ENCODE data around the gene CBL.
A peak's percentile ranks its signal among the peaks of the same experiment; 100 is the strongest.

The CBL gene

GRCh38 chr11:119314726-119315125 is 108.6 kb downstream of the CBL start:
- no peak for DNase-seq (ENCODE audit: low spot score)

- peak; percentile 84 for DNase-seq (ENCODE audit: low spot score)
These were observed 109.2 kb downstream of the CBL start for GRCh38 chr11:119315131-119316015.

GRCh38 chr11:119316016-119316728 is 110.0 kb downstream of the CBL start:
- no peak for DNase-seq (ENCODE audit: low spot score)

- DNase-seq (ENCODE audit: low spot score), result peak; percentile 51
These were observed 110.8 kb downstream of the CBL start, which contains the start of gene MCAM for GRCh38 chr11:119316729-119317591. MCAM (minus strand) TSS chr11:119317130; CDS start chr11:119317101, 29 bp downstream.

- no peak for DNase-seq (ENCODE audit: low spot score)
These were observed 111.6 kb downstream of the CBL start for GRCh38 chr11:119317592-119318239.

GRCh38 chr11:119318240-119319135 is 112.3 kb downstream of the CBL start:
- peak; percentile 66 for DNase-seq (ENCODE audit: low spot score)

- DNase-seq (ENCODE audit: low spot score), result no peak
These were observed 113.1 kb downstream of the CBL start for GRCh38 chr11:119319136-119319699.

GRCh38 chr11:119319700-119320239 is 113.6 kb downstream of the CBL start:
- no peak for DNase-seq (ENCODE audit: low spot score)

- DNase-seq (ENCODE audit: low spot score), result no peak
These were observed 114.2 kb downstream of the CBL start for GRCh38 chr11:119320240-119320775.

GRCh38 chr11:119320776-119321524 is 114.8 kb downstream of the CBL start:
- DNase-seq (ENCODE audit: low spot score), result peak; percentile 84

GRCh38 chr11:119322360-119322739 is 116.2 kb downstream of the CBL start:
- DNase-seq (ENCODE audit: low spot score), result no peak

- DNase-seq (ENCODE audit: low spot score), result no peak
These were observed 116.9 kb downstream of the CBL start for GRCh38 chr11:119322921-119323531.

GRCh38 chr11:119323532-119324033 is 117.4 kb downstream of the CBL start:
- DNase-seq (ENCODE audit: low spot score), result peak; percentile 64

- DNase-seq (ENCODE audit: low spot score), result no peak
These were observed 118.0 kb downstream of the CBL start for GRCh38 chr11:119324189-119324588.

GRCh38 chr11:119329320-119329719 is 123.2 kb downstream of the CBL start:
- DNase-seq (ENCODE audit: low spot score), result no peak

- DNase-seq (ENCODE audit: low spot score), result no peak
These were observed 124.1 kb downstream of the CBL start for GRCh38 chr11:119330237-119330636.

- DNase-seq (ENCODE audit: low spot score), result no peak
These were observed 126.1 kb downstream of the CBL start for GRCh38 chr11:119332111-119332765.
